B cell (primary cell): ENCODE measurements around the gene CDADC1. TPM values are rescaled to one million over a fixed set of nuclear protein-coding genes. Genes with fewer than 3 reads are reported as not detected.

Experiments used
- ATAC-seq: fragments of 200-7000 bp; cut with Tn5 transposase; one replicate; pipeline ENCODE4 v1.10.0; 2021; ENCODE audit warnings: low read depth, mild to moderate bottlenecking, moderate number of reproducible peaks, moderate library complexity
- CTCF ChIA-PET: fragments of 350-600 bp; sonication (Branson Sonifier 250); formaldehyde crosslinking; loops from one replicate; lab custom pipeline; 2021; ENCODE audit warnings: antibody characterized with exemption, inconsistent platforms; lab: Charles Lee
- POLR2A ChIA-PET: fragments of 350-600 bp; sonication (Branson Sonifier 250); formaldehyde crosslinking; loops from one replicate; lab custom pipeline; 2021; ENCODE audit warnings: antibody characterized with exemption; lab: Charles Lee
- DNase-seq: peaks from one replicate; pipeline ENCODE4 v3.0.0; 2013
- H2AFZ ChIP-seq: 2 replicates; pipeline ENCODE4 v1.6.1; 2012; ENCODE audit warnings: mild to moderate bottlenecking, low read depth, low read length; ENCODE audit not compliant: insufficient read depth, poor library complexity, severe bottlenecking
- H3K27ac ChIP-seq, 2 donors: 1 replicate in 1 of 2; 2 replicates in 1 of 2; pipeline ENCODE4 v1.5.1; 2012 to 2013; ENCODE audit warnings: low read length in 2 of 2, mild to moderate bottlenecking in 2 of 2, moderate library complexity in 1 of 2
- H3K27me3 ChIP-seq, 4 experiments: fragments of 200-600 bp in 1 of 4; sonication (generic) in 1 of 4; replicated peaks in 1 of 4; 1 replicate in 2 of 4; 2 replicates in 2 of 4; pipeline versions ENCODE4 v1.6.1 to v1.7.0; 2013 to 2016; ENCODE audit warnings: low read length in 3 of 4, mild to moderate bottlenecking in 2 of 4, mixed read lengths in 1 of 4, moderate library complexity in 1 of 4; ENCODE audit not compliant: insufficient read depth in 4 of 4, control insufficient read depth in 3 of 4; ENCODE audit errors: control extremely low read depth in 1 of 4
- H3K36me3 ChIP-seq, 2 experiments: replicated peaks in 1 of 2; 1 replicate in 1 of 2; 2 replicates in 1 of 2; pipeline versions ENCODE4 v1.6.1 to v1.7.1; 2013; ENCODE audit warnings: low read length in 1 of 2; ENCODE audit not compliant: insufficient read depth in 2 of 2, control insufficient read depth in 1 of 2; ENCODE audit errors: control extremely low read depth in 1 of 2, extremely low read depth in 1 of 2
- H3K4me1 ChIP-seq, 2 donors: fragments of 200-600 bp in 1 of 2; sonication (generic) in 1 of 2; 1 replicate in 1 of 2; 2 replicates in 1 of 2; pipeline versions ENCODE4 v1.5.1 to v1.6.1; 2013 to 2017; ENCODE audit warnings: low read length in 2 of 2; ENCODE audit not compliant: control insufficient read depth in 2 of 2, insufficient read depth in 2 of 2
- H3K4me2 ChIP-seq: replicated peaks from 2 replicates; pipeline ENCODE3; 2012; ENCODE audit warnings: mild to moderate bottlenecking, low read depth, low read length; ENCODE audit not compliant: poor library complexity, severe bottlenecking
- H3K4me3 ChIP-seq, 5 experiments: fragments of 200-600 bp in 1 of 5; sonication (generic) in 1 of 5; 1 replicate in 3 of 5; 2 replicates in 2 of 5; pipeline versions ENCODE4 v1.5.1 to v1.7.0; 2011 to 2016; ENCODE audit warnings: low read length in 4 of 5, mild to moderate bottlenecking in 4 of 5, low read depth in 2 of 5, control low read depth in 1 of 5, moderate library complexity in 1 of 5; ENCODE audit not compliant: insufficient read depth in 1 of 5; ENCODE audit errors: control extremely low read depth in 1 of 5, extremely low read depth in 1 of 5
- H3K79me2 ChIP-seq: fragments of 200-600 bp; sonication (generic); one replicate; pipeline ENCODE4 v1.6.0; 2016; ENCODE audit warnings: low read length; ENCODE audit not compliant: control insufficient read depth, insufficient read depth
- H3K9ac ChIP-seq: fragments of 200-600 bp; sonication (generic); 2 replicates; pipeline ENCODE4 v1.6.1; 2017; ENCODE audit warnings: mild to moderate bottlenecking, low read length, moderate library complexity
- H3K9me3 ChIP-seq, 3 donors: one replicate each; pipeline versions ENCODE4 v1.6.1 to v1.7.1; 2013; ENCODE audit warnings: low read length in 2 of 3; ENCODE audit not compliant: control insufficient read depth in 2 of 3, insufficient read depth in 1 of 3; ENCODE audit errors: control extremely low read depth in 1 of 3
- H4K20me1 ChIP-seq: 2 replicates; pipeline ENCODE4 v1.6.0; 2012; ENCODE audit warnings: mild to moderate bottlenecking, low read length; ENCODE audit not compliant: insufficient read depth, control insufficient read depth, poor library complexity, severe bottlenecking
- H3K27ac Mint-ChIP-seq: one replicate; pipeline ENCODE4 v1.8.0; 2021; ENCODE audit warnings: mixed read lengths
- H3K27me3 Mint-ChIP-seq: one replicate; pipeline ENCODE4 v1.8.0; 2021; ENCODE audit warnings: mixed read lengths
- H3K4me1 Mint-ChIP-seq: one replicate; pipeline ENCODE4 v1.8.0; 2021; ENCODE audit warnings: mixed read lengths
- H3K4me3 Mint-ChIP-seq: one replicate; pipeline ENCODE4 v1.8.0; 2021; ENCODE audit warnings: mixed read lengths
- H3K9me3 Mint-ChIP-seq: one replicate; pipeline ENCODE4 v1.8.0; 2022; ENCODE audit warnings: mixed read lengths; ENCODE audit not compliant: insufficient read depth
- EZH2 ChIP-seq: IDR thresholded peaks from 2 replicates; pipeline ENCODE4 v1.6.1; 2012; ENCODE audit warnings: borderline replicate concordance, low read depth, mild to moderate bottlenecking, moderate library complexity, low read length; ENCODE audit not compliant: insufficient read depth, poor library complexity, severe bottlenecking
- whole genome bisulfite sequencing: methylation state at CpG from one replicate; pipeline ENCODE4 v1.1.5; 2013; ENCODE audit warnings: missing lambda C conversion rate; ENCODE audit not compliant: insufficient coverage; 5-methylcytosine and 5-hydroxymethylcytosine counted together
- intact Hi-C: fragments of 100-400 bp; cut with micrococcal nuclease; formaldehyde crosslinking; loops from one replicate; pipeline ENCODE4 v1.10.0; 2022
- polyA minus RNA-seq: library from RNA; depleted of rRNA, polyadenylated mRNA; stranded (reverse); fragments of >200 nt; gene quantifications from 2 replicates; pipeline ENCODE4 v1.2.3, GENCODE V29; 2012
- polyA plus RNA-seq: library from polyadenylated mRNA; depleted of rRNA; stranded (reverse); fragments of >200 nt; gene quantifications from 2 replicates; pipeline ENCODE4 v1.2.3, GENCODE V29; 2012
- total RNA-seq, 2 donors: library from RNA; stranded (reverse); fragments of 120-200 nt in 1 of 2; gene quantifications; 1 replicate in 1 of 2; 2 replicates in 1 of 2; pipeline versions ENCODE4 v1.2.3 to v1.2.4, GENCODE V29; 2013 to 2022
- TF ChIP-seq, protein P1 (sequence below): fragments of 200-600 bp; IDR thresholded peaks from one replicate; pipeline ENCODE4 v1.8.0; 2022; ENCODE audit warnings: antibody characterized with exemption, mild to moderate bottlenecking

Gene CDADC1
- 14.5 and 15.1 TPM in 2 replicates for total RNA-seq
- 7.1 TPM for total RNA-seq (2013)
- 3.0 and 5.0 TPM in 2 replicates for polyA plus RNA-seq
- 9.5 and 11.2 TPM in 2 replicates for polyA minus RNA-seq

DNA sequence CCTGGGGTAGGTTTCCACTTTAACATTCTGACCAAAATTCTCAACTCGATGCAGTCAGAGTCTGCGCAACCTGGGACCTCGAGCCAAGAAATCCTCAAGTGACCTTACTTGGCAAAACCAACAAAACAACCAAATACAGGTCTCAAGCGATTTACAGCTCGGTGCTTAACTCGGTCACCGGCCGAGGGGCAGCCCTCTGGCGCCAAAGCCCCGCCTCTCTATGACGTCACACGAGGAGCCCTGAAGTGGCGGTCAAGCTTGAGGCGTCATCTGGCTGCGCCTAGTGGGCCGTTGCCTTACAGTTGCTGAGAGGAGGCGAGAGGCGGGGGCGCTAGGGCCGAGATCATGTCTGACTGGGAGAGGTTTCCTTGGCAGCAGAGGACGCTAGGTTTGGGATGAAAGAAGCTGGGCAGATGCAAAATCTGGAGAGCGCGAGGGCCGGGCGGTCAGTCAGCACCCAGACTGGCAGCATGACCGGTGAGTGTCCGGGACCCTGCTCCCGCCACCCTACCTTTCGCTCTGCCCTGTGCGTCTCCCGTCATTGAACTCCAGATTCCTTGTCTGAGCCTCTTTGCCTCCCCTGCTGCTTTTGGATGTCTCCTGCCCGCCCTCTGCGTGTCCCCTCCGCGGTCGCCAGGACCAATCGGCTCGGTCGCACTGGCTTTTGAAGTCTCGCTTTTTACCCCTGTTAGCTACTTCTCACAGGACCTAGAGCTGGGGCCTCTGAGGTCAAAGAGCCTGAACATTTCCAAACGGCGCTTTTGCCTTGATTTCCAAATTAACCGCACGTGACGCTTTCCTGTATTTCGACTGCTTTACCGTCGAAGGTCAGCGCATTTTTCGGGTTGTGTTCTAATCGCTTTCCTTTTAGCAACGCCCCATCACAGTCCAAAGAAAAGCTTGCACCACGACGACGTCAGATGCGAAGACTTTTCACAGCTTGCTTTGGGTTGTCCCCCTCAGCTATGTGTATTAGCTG, at the start of gene CDADC1:
CDADC1 (plus strand) TSS at position 283 of the 979 bp plus-strand sequence; CDS start at position 396, 113 bp downstream.
- DNase-seq (peak; percentile 92), ATAC-seq (peak; percentile 95)
- Mint-ChIP-seq H3K27me3 (no peaks in the 10 kb centered on the region), H3K9me3 (no peaks in the 10 kb centered on the region), H3K4me3 (peak within 1 kb of the TSS; percentile 100), H3K27ac (peak within 1 kb of the TSS; percentile 97), H3K4me1 (peaks cover 26% of the 10 kb centered on the region)
- H4K20me1 ChIP-seq, result no peaks in the 10 kb centered on the region
- H3K27me3 ChIP-seq, result no peaks in the 10 kb centered on the region
- TF ChIP-seq, protein P1, sequence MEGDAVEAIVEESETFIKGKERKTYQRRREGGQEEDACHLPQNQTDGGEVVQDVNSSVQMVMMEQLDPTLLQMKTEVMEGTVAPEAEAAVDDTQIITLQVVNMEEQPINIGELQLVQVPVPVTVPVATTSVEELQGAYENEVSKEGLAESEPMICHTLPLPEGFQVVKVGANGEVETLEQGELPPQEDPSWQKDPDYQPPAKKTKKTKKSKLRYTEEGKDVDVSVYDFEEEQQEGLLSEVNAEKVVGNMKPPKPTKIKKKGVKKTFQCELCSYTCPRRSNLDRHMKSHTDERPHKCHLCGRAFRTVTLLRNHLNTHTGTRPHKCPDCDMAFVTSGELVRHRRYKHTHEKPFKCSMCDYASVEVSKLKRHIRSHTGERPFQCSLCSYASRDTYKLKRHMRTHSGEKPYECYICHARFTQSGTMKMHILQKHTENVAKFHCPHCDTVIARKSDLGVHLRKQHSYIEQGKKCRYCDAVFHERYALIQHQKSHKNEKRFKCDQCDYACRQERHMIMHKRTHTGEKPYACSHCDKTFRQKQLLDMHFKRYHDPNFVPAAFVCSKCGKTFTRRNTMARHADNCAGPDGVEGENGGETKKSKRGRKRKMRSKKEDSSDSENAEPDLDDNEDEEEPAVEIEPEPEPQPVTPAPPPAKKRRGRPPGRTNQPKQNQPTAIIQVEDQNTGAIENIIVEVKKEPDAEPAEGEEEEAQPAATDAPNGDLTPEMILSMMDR, result no peak
- TF ChIP-seq EZH2, result no peak
- under 1% methylated on average over 51 of the region's 56 CpGs for WGBS
- H3K9me3 ChIP-seq, result no peaks in the 10 kb centered on the region
- peak within 1 kb of the TSS; percentile 94 for H2AFZ ChIP-seq
- peak within 1 kb of the TSS; percentile 87 for H3K9ac ChIP-seq
- CTCF ChIA-PET, result interaction anchor here (0.6 to 1.5 kb wide), 8 partner anchors 8 to 359 kb away, joined by 3 to 6 read pairs (median 4); no protein-coding TSS in a partner anchor
- peaks cover 10 to 11% of the 10 kb centered on the region in 2 donors for H3K4me1 ChIP-seq
- intact Hi-C loops, result loop anchor here (1.0 to 5.0 kb wide), 6 partner anchors 10 to 545 kb away; partner anchors contain the start of genes CAB39L, FNDC3A, RCBTB1 and SETDB2
- peaks cover 4% of the 10 kb centered on the region for H3K79me2 ChIP-seq
- POLR2A ChIA-PET, result interaction anchor here (1.0 to 1.7 kb wide), 3 partner anchors 10 to 338 kb away, joined by 3 to 8 read pairs (median 7); partner anchors contain the start of gene RCBTB1
- H3K36me3 ChIP-seq, result no peaks in the 10 kb centered on the region
- peak within 1 kb of the TSS; percentile 76 to 86 for H3K27ac ChIP-seq
- peak within 1 kb of the TSS; percentile 80 for H3K4me2 ChIP-seq
- peak within 1 kb of the TSS; percentile 86 to 92 (median 89) for H3K4me3 ChIP-seq
